Gastrocnemius medialis (tissue), 4 donors: ENCODE measurements around the gene ARID1B. TPM values are rescaled to one million over a fixed set of nuclear protein-coding genes. Genes with fewer than 3 reads are reported as not detected.

Experiments used
- ATAC-seq, 2 donors: fragments of 150-250 bp; one replicate each; pipeline ENCODE4 v1.9.1; 2016
- DNase-seq, 2 donors: peaks; one replicate each; pipeline ENCODE4 v3.0.0-alpha.2; 2019
- H3K27ac ChIP-seq, 4 donors: fragments of 200-600 bp; sonication (generic); 1 replicate in 1 of 4; 2 replicates in 3 of 4; pipeline ENCODE4 v1.5.1; 2016 to 2018; ENCODE audit warnings: mild to moderate bottlenecking in 2 of 4, moderate library complexity in 1 of 4
- H3K27me3 ChIP-seq, 3 donors: fragments of 200-600 bp; sonication (generic) in 2 of 3; 1 replicate in 1 of 3; 2 replicates in 2 of 3; pipeline versions ENCODE4 v1.5.1 to v1.6.0; 2016 to 2019; ENCODE audit warnings: mild to moderate bottlenecking in 1 of 3, moderate library complexity in 1 of 3
- H3K36me3 ChIP-seq, 2 donors: fragments of 200-600 bp; sonication (generic) in 1 of 2; one replicate each; pipeline ENCODE4 v1.5.1; 2017 to 2018
- H3K4me1 ChIP-seq, 2 donors: fragments of 200-600 bp; sonication (generic) in 1 of 2; one replicate each; pipeline ENCODE4 v1.5.1; 2016 to 2017; ENCODE audit warnings: mild to moderate bottlenecking in 2 of 2
- H3K4me3 ChIP-seq, 4 donors: fragments of 200-600 bp; sonication (generic) in 3 of 4; 1 replicate in 1 of 4; 2 replicates in 3 of 4; pipeline ENCODE4 v1.5.1; 2016 to 2019; ENCODE audit warnings: mild to moderate bottlenecking in 2 of 4
- H3K9me3 ChIP-seq, 3 donors: fragments of 200-600 bp; sonication (generic) in 2 of 3; 1 replicate in 1 of 3; 2 replicates in 2 of 3; pipeline ENCODE4 v1.5.1; 2016 to 2019
- POLR2A ChIP-seq, 2 donors: fragments of 450-650 bp; IDR thresholded peaks; one replicate each; pipeline ENCODE4 v1.6.1; 2017; ENCODE audit warnings: antibody characterized with exemption in 2 of 2, mild to moderate bottlenecking in 2 of 2, moderate library complexity in 2 of 2
- in situ Hi-C, 4 donors: fragments of 200-750 bp; cut with MboI; loops; one replicate each; pipeline versions ENCODE4 v1.15.0 to v1.8.0; 2017; ENCODE audit warnings: low sequenced_read_pairs in 4 of 4
- intact Hi-C: fragments of 100-400 bp; cut with DNase I; formaldehyde crosslinking; loops from one replicate; pipeline ENCODE4 v1.15.1; 2023; ENCODE audit warnings: low total_unique reads
- total RNA-seq, 4 donors: library from RNA; depleted of rRNA; stranded (reverse); fragments of >200 nt; gene quantifications; one replicate each; pipeline versions ENCODE4 v1.1.0 to v1.2.3, GENCODE V29; 2016
- TF ChIP-seq, protein P1 (sequence below), 5 experiments: fragments of 450-650 bp in 3 of 5; fragments of 200-600 bp in 2 of 5; sonication (generic) in 2 of 5; IDR thresholded peaks in 4 of 5; conservative IDR thresholded peaks in 1 of 5; 1 replicate in 4 of 5; 2 replicates in 1 of 5; pipeline ENCODE4 v1.5.1; 2016 to 2019; ENCODE audit warnings: antibody characterized with exemption in 5 of 5, mild to moderate bottlenecking in 3 of 5, moderate library complexity in 3 of 5

ARID1B gene
- total RNA-seq, 4 donors from 2014 or later: 54.9 to 75.3 (median 62.0) TPM

DNA sequence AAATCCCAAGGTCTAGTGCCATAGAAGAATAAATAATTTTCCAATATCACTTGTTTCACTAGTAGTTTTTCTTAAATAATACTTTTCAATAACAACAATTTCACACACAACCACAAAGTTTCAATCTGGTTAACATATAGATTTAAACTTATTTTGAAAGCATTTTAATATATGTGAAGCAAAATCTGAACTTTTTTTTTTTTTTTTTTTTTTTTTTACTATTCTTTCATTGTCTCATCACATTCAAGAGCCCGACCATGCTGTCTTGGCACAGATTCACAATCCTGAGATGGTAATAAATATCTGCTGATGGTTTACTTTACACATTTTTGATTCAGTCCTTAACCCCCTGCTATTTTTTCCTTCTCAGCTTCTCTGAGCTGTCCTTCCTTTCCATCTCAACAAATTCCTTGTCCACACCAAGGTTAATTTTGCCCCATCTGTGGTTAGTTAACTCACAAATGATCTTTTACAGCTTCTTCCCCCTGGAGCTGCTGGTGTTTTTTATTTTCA is 283.3 kb downstream of the ARID1B start:
- in situ Hi-C loops: no loop called here
- no peak for DNase-seq
- H3K27me3 ChIP-seq: no peaks in the 10 kb centered on the region
- intact Hi-C loops: no loop called here
- peaks cover 11 to 16% of the 10 kb centered on the region in 2 donors for H3K4me1 ChIP-seq
- TF ChIP-seq, protein P1, sequence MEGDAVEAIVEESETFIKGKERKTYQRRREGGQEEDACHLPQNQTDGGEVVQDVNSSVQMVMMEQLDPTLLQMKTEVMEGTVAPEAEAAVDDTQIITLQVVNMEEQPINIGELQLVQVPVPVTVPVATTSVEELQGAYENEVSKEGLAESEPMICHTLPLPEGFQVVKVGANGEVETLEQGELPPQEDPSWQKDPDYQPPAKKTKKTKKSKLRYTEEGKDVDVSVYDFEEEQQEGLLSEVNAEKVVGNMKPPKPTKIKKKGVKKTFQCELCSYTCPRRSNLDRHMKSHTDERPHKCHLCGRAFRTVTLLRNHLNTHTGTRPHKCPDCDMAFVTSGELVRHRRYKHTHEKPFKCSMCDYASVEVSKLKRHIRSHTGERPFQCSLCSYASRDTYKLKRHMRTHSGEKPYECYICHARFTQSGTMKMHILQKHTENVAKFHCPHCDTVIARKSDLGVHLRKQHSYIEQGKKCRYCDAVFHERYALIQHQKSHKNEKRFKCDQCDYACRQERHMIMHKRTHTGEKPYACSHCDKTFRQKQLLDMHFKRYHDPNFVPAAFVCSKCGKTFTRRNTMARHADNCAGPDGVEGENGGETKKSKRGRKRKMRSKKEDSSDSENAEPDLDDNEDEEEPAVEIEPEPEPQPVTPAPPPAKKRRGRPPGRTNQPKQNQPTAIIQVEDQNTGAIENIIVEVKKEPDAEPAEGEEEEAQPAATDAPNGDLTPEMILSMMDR (IDR thresholded peaks at IDR 0.05 in 4 of 5, conservative IDR thresholded peaks at IDR 0.05 in 1 of 5): no peak
- no peak for TF ChIP-seq POLR2A (IDR thresholded peaks at IDR 0.05)
- no peaks in the 10 kb centered on the region for H3K36me3 ChIP-seq
- no peak overlapping the region for H3K27ac ChIP-seq
- H3K9me3 ChIP-seq: no peaks in the 10 kb centered on the region
- ATAC-seq: no peak
- H3K4me3 ChIP-seq: no peak overlapping the region

GRCh38 chr6:157061770-157062594 is 284.8 kb downstream of the ARID1B start:
- in situ Hi-C loops (no loop called here), intact Hi-C loops (no loop called here)
- H3K4me1 ChIP-seq: peaks cover 11 to 16% of the 10 kb centered on the region in 2 donors
- no peaks in the 10 kb centered on the region for H3K9me3 ChIP-seq
- TF ChIP-seq POLR2A (IDR thresholded peaks at IDR 0.05): no peak
- TF ChIP-seq, protein P1 (IDR thresholded peaks at IDR 0.05 in 4 of 5, conservative IDR thresholded peaks at IDR 0.05 in 1 of 5): no peak
- no peak overlapping the region for H3K4me3 ChIP-seq
- no peak overlapping the region for H3K27ac ChIP-seq
- ATAC-seq (no peak), DNase-seq (no peak)
- H3K27me3 ChIP-seq: no peaks in the 10 kb centered on the region
- no peaks in the 10 kb centered on the region for H3K36me3 ChIP-seq

DNA sequence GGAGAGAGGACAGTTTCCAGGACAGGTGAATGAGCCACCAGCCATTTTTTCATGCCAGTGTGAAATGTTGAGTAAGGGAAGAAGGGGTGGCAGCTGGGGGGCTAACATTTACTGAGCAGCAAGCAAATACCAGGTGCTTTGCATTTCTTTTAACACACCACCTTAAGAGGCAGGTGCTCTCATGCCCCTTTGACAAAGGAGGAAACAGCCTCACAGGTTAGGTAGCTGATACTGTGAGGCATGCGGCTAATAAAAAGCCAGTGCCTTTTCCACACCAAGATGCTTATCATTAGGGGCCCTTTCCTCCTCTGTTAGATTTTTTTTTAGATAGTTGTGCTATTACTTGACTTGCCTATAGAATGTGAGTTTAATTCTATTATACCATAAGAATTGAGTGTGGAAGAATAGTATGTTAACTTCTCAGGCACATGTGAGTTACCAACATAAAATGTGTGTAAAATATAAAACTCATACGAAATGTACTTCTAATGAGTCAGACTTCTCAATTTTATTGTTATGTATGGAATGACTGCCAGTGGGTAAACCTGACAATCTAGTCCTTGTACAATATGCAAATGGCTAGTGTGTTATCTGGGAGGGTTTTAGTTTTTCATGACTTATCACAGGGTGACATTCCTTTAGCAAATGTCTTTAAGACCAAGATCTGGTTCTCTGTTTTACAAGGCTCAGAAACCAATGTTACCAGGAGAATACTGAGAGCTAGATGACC is 286.2 kb downstream of the ARID1B start:
- Histone ChIP-seq H3K4me3 (no peak overlapping the region), H3K27me3 (no peaks in the 10 kb centered on the region), H3K9me3 (no peaks in the 10 kb centered on the region), H3K36me3 (no peaks in the 10 kb centered on the region), H3K27ac (no peak overlapping the region), H3K4me1 (peaks cover 23 to 26% of the 10 kb centered on the region in 2 donors)
- no peak for TF ChIP-seq POLR2A (IDR thresholded peaks at IDR 0.05)
- TF ChIP-seq, protein P1 (IDR thresholded peaks at IDR 0.05 in 4 of 5, conservative IDR thresholded peaks at IDR 0.05 in 1 of 5): no peak
- in situ Hi-C loops: no loop called here
- ATAC-seq (no peak), DNase-seq (no peak)
- intact Hi-C loops: no loop called here

GRCh38 chr6:157063923-157064322 is 286.7 kb downstream of the ARID1B start:
- no peak overlapping the region for H3K4me3 ChIP-seq
- H3K9me3 ChIP-seq: no peaks in the 10 kb centered on the region
- in situ Hi-C loops: no loop called here
- no peak overlapping the region for H3K27ac ChIP-seq
- no peaks in the 10 kb centered on the region for H3K27me3 ChIP-seq
- no peaks in the 10 kb centered on the region for H3K36me3 ChIP-seq
- ATAC-seq (no peak), DNase-seq (no peak)
- H3K4me1 ChIP-seq: peaks cover 29 to 32% of the 10 kb centered on the region in 2 donors
- intact Hi-C loops: no loop called here
- TF ChIP-seq, protein P1 (IDR thresholded peaks at IDR 0.05 in 4 of 5, conservative IDR thresholded peaks at IDR 0.05 in 1 of 5): no peak
- no peak for TF ChIP-seq POLR2A (IDR thresholded peaks at IDR 0.05)
